MM.1S (cell line): Measurements from ENCODE around the gene MYOZ1.

Experiments used
- DNase-seq: peaks from one replicate; pipeline ENCODE4 v3.0.0-alpha.2; 2015
- H2AFZ ChIP-seq: fragments of 300-600 bp; sonication (generic); 2 replicates; pipeline ENCODE4 v1.6.0; 2016; ENCODE audit warnings: antibody characterized with exemption, low read length
- H3F3A ChIP-seq: fragments of 300-600 bp; sonication (generic); 2 replicates; pipeline ENCODE4 v1.6.1; 2016; ENCODE audit warnings: mild to moderate bottlenecking, antibody characterized with exemption, low read length, moderate library complexity, mixed read lengths; ENCODE audit not compliant: insufficient read depth
- H3K27ac ChIP-seq: fragments of 300-600 bp; sonication (generic); 2 replicates; pipeline ENCODE4 v1.5.1; 2016; ENCODE audit warnings: mild to moderate bottlenecking, low read length
- H3K27me3 ChIP-seq: fragments of 300-600 bp; sonication (generic); replicated peaks from 2 replicates; pipeline ENCODE4 v1.6.0; 2016; ENCODE audit warnings: low read length; ENCODE audit not compliant: insufficient read depth
- H3K36me3 ChIP-seq: fragments of 300-600 bp; sonication (generic); replicated peaks from 2 replicates; pipeline ENCODE4 v1.6.1; 2016; ENCODE audit warnings: mild to moderate bottlenecking, low read length, mixed read lengths; ENCODE audit not compliant: insufficient read depth
- H3K4me1 ChIP-seq: fragments of 300-600 bp; sonication (generic); 2 replicates; pipeline ENCODE4 v1.6.1; 2016; ENCODE audit warnings: low read length, mixed read lengths
- H3K4me2 ChIP-seq: fragments of 300-600 bp; sonication (generic); 2 replicates; pipeline ENCODE4 v1.6.0; 2016; ENCODE audit warnings: low read depth, low read length
- H3K4me3 ChIP-seq: fragments of 300-600 bp; sonication (generic); 2 replicates; pipeline ENCODE4 v1.5.1; 2016; ENCODE audit warnings: low read length, mixed read lengths
- H3K79me2 ChIP-seq: fragments of 300-600 bp; sonication (generic); 2 replicates; pipeline ENCODE4 v1.6.1; 2016; ENCODE audit warnings: mixed run types, low read length, mixed read lengths
- H3K9ac ChIP-seq: fragments of 300-600 bp; sonication (generic); 2 replicates; pipeline ENCODE4 v1.6.1; 2016; ENCODE audit warnings: low read length, mixed read lengths
- H3K9me2 ChIP-seq: fragments of 300-600 bp; sonication (generic); replicated peaks from 2 replicates; pipeline ENCODE4 v1.6.1; 2016; ENCODE audit warnings: mild to moderate bottlenecking, low read length, mixed read lengths; ENCODE audit not compliant: insufficient read depth
- H3K9me3 ChIP-seq: fragments of 300-600 bp; sonication (generic); replicated peaks from 2 replicates; pipeline ENCODE4 v1.6.1; 2016; ENCODE audit warnings: mild to moderate bottlenecking, low read length, mixed read lengths; ENCODE audit not compliant: insufficient read depth
- H4K20me1 ChIP-seq: fragments of 300-600 bp; sonication (generic); 2 replicates; pipeline ENCODE4 v1.6.1; 2016; ENCODE audit warnings: mild to moderate bottlenecking, low read length, moderate library complexity, mixed read lengths; ENCODE audit not compliant: insufficient read depth
- CTCF ChIP-seq: fragments of 300-600 bp; sonication (generic); IDR thresholded peaks from 2 replicates; pipeline ENCODE4 v1.5.1; 2016; ENCODE audit warnings: antibody characterized with exemption, low read length, mixed read lengths
- EZH2 ChIP-seq: fragments of 300-600 bp; sonication (generic); optimal IDR thresholded peaks from 2 replicates; pipeline ENCODE3; 2017; ENCODE audit warnings: low read depth, mild to moderate bottlenecking, antibody characterized with exemption, low read length, mixed read lengths
- EZH2phosphoT487 ChIP-seq: fragments of 300-600 bp; sonication (generic); IDR thresholded peaks from 2 replicates; pipeline ENCODE4 v1.6.1; 2018; ENCODE audit warnings: antibody characterized with exemption, low read length

The MYOZ1 gene

DNA sequence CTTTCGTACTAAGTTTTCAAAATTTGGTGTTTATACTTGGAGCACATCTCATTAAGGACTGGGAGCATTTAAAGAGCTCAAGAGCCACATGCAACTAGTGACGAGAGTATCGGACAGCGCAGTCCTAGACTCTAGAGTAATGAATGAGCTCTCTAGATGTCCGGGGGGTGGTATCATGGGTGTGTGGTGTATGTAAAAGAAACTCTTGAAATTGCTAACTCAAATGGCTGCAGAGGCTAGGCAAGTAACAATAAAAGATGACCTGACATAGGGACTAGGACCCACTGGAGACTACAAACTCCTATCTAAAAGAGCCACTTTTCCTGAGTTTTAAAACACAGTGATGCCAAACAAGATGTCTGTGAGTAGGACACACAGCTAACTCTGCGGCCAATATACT lies 14.0 kb downstream of the MYOZ1 start:
- Histone ChIP-seq H3K79me2 (peaks cover 5% of the 10 kb centered on the region; the same call in 1 of the 2 replicates), H3K4me3 (no peak overlapping the region), H3K9me3 (no peaks in the 10 kb centered on the region), H3K27me3 (no peaks in the 10 kb centered on the region), H3K4me2 (no peak overlapping the region), H3K9ac (no peak overlapping the region), H4K20me1 (no peaks in the 10 kb centered on the region), H2AFZ (no peak overlapping the region), H3K4me1 (no peaks in the 10 kb centered on the region), H3F3A (no peaks in the 10 kb centered on the region), H3K27ac (no peak overlapping the region), H3K36me3 (no peaks in the 10 kb centered on the region), H3K9me2 (no peaks in the 10 kb centered on the region)
- no peak for TF ChIP-seq CTCF
- no peak for TF ChIP-seq EZH2
- no peak for TF ChIP-seq EZH2phosphoT487
- DNase-seq, result no peak

- Histone ChIP-seq H3K4me3 (peak overlapping the region; percentile 84), H3K4me2 (peak overlapping the region; percentile 87), H2AFZ (peak overlapping the region; percentile 79), H3F3A (no peaks in the 10 kb centered on the region), H3K4me1 (no peaks in the 10 kb centered on the region), H3K9ac (peak overlapping the region; percentile 92), H3K9me2 (no peaks in the 10 kb centered on the region), H3K36me3 (no peaks in the 10 kb centered on the region), H3K27me3 (no peaks in the 10 kb centered on the region), H3K27ac (peak overlapping the region; percentile 33; the same call in 1 of the 2 replicates), H3K79me2 (peaks cover 5% of the 10 kb centered on the region; the same call in 1 of the 2 replicates), H4K20me1 (no peaks in the 10 kb centered on the region), H3K9me3 (no peaks in the 10 kb centered on the region)
- DNase-seq, result peak; percentile 99
- TF ChIP-seq CTCF, result no peak
- TF ChIP-seq EZH2phosphoT487, result no peak
- no peak for TF ChIP-seq EZH2
Observed at GRCh38 chr10:73625884-73626752, 15.2 kb downstream of the MYOZ1 start.

GRCh38 chr10:73625004-73625883 lies 16.0 kb downstream of the MYOZ1 start:
- Histone ChIP-seq H3K9me2 (no peaks in the 10 kb centered on the region), H3F3A (no peaks in the 10 kb centered on the region), H2AFZ (peak overlapping the region; percentile 79), H3K27me3 (no peaks in the 10 kb centered on the region), H3K9me3 (no peaks in the 10 kb centered on the region), H4K20me1 (no peaks in the 10 kb centered on the region), H3K79me2 (peaks cover 5% of the 10 kb centered on the region; the same call in 1 of the 2 replicates), H3K4me1 (no peaks in the 10 kb centered on the region), H3K27ac (no peak overlapping the region), H3K9ac (peak overlapping the region; percentile 56), H3K36me3 (no peaks in the 10 kb centered on the region), H3K4me2 (peak overlapping the region; percentile 53), H3K4me3 (peak overlapping the region; percentile 84)
- no peak for TF ChIP-seq CTCF
- TF ChIP-seq EZH2phosphoT487, result no peak
- TF ChIP-seq EZH2, result no peak
- DNase-seq, result peak; percentile 27
